KG1 (cell line): ENCODE measurements around the gene APBB1.

Source experiments
- DNase-seq: peaks from one replicate; lab custom pipeline; 2025; lab: John Stamatoyannopoulos, UW

Gene APBB1

DNA sequence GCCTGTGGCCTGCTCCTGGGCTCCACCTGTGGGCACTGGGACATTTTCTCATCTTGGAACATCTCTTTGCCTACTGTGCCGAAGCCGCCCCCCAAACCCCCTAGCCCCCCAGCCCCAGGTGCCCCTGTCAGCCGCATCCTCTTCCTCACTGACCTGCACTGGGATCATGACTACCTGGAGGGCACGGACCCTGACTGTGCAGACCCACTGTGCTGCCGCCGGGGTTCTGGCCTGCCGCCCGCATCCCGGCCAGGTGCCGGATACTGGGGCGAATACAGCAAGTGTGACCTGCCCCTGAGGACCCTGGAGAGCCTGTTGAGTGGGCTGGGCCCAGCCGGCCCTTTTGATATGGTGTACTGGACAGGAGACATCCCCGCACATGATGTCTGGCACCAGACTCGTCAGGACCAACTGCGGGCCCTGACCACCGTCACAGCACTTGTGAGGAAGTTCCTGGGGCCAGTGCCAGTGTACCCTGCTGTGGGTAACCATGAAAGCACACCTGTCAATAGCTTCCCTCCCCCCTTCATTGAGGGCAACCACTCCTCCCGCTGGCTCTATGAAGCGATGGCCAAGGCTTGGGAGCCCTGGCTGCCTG, 27.3 kb downstream of the APBB1 start:
- DNase-seq = no peak

DNA sequence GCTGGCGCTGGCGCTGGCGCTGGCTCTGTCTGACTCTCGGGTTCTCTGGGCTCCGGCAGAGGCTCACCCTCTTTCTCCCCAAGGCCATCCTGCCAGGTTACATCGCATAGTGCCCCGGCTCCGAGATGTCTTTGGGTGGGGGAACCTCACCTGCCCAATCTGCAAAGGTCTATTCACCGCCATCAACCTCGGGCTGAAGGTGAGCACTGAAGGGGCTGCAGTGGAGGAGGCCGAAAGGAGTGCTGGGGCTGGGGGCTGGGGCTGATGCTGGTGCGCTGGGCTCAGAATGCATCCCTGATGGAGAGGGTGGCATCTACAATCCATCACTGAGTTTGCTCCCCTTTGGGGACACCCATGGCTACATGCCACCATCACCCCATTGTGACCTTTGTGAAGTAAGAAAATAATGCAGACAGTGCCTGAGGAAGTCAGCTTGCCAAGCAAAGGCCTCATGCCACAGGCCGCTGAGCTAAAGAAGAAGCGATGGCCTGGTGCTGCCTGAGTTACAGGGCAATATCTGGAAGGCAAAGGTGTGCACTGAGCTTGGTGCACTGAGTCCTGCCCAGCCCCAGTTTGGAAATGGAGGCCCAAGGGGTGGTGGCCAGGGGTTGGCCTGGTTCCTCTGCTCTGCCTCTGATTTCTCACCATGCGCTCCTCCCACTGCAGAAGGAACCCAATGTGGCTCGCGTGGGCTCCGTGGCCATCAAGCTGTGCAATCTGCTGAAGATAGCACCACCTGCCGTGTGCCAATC, 28.0 kb downstream of the APBB1 start:
- DNase-seq = no peak

DNA sequence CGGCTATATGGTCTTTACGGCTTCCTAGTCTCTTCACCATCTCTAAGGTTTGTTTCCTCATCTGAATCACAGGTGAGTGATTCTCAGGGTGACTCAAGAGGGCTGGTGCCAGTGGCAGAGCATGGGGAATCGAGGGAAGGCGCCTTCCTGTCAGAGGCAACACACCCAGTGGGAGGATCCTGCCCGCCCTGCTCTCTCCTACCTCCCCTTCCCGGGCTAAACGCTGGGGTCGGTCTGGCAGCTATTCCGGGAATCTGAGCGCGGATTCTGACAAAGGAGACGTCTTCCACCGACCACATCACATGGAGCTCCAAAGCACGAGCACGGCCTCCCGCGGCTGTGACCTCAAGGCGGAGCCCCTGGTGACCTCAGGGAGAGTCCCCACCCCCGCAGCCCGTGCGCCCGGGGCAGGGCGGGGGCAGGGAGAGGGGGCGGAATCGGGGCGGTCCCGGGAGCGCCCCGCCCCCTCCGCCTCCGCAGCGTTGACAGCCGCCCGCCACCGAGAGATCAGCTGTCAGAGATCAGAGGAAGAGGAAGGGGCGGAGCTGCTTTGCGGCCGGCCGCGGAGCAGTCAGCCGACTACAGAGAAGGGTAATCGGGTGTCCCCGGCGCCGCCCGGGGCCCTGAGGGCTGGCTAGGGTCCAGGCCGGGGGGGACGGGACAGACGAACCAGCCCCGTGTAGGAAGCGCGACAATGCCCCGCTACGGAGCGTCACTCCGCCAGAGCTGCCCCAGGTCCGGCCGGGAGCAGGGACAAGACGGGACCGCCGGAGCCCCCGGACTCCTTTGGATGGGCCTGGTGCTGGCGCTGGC, 28.8 kb downstream of the APBB1 start, which contains the start of gene SMPD1:
SMPD1 (plus strand) TSS at position 570 of the 813 bp plus-strand sequence; CDS start at position 695, 125 bp downstream.
- DNase-seq = peak; percentile 84

GRCh38 chr11:6388748-6389147, 30.1 kb downstream of the APBB1 start:
- DNase-seq = no peak

- no peak for DNase-seq
These were observed 30.9 kb downstream of the APBB1 start for GRCh38 chr11:6387811-6388599.

GRCh38 chr11:6385046-6385777, 33.7 kb downstream of the APBB1 start:
- DNase-seq = no peak

DNA sequence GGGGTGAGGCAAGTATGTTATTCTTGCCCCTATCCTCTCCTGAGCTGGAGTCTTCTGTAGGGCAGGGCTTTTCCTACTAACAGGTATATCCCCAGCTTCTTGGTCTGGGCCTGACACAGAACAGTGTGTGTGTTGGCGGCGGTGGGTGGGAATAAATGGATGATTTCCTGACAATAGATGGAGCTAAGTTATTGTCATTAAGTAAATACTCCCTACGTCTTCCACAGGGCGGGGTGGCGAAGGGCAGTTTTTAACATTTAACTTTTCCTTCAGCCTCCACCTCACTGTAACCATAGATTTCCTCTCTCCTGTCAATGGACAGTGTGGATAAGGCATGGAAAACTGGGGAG, 40.3 kb downstream of the APBB1 start:
- DNase-seq = no peak

DNA sequence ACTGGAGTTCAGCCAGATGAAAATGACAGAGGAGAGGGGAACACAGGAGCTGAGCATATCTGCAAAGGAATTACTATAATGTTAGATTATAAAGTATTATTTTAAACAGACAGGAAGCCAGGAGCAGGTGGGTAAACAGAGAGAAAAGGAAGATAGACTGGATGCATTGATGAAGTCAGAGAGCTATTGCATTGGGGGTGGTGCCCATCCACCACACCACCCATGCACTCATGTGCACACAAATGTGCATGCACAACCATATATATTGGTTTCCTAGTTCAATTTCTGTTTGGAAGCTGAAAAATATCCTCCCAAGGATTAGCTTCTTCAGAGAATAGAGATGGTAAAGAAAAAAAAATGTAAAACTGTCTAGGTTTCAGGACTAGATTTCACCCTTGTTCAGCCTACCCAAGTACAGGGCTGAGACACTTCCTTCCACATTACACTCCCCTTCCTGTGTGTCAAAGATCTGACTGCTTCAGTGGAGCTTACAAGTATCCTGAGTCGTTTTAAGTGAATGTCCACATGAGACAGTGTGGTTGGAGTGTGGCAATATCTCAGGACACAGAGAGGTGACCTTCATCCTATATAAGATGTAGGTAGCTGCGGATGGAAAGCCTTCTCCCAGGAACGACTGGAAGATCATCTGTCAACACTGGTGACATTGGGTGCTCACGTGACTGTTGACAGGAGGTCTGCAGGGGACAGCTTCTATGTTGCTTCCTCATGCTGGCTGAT, 40.8 kb downstream of the APBB1 start:
- DNase-seq = peak; percentile 57

DNA sequence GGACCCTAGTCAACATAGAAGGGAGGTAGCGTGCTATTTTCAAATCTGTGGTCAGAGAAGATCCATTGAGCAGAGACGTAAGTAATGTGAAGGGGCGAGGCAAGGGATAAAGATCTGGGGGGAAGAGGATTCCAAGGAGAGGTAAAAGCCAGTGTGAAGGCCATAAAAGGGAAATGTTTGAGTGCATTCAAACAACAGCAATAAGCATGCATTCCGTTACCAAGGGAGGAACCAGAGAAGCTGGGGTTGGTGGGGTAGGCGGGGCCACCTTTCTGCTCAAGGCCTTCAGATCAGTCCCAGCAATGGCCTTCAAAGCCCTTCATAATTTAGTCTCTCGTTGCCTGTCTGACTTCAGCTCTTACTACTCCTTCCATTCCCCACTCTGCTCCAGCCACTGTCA, 47.1 kb downstream of the APBB1 start:
- no peak for DNase-seq

DNA sequence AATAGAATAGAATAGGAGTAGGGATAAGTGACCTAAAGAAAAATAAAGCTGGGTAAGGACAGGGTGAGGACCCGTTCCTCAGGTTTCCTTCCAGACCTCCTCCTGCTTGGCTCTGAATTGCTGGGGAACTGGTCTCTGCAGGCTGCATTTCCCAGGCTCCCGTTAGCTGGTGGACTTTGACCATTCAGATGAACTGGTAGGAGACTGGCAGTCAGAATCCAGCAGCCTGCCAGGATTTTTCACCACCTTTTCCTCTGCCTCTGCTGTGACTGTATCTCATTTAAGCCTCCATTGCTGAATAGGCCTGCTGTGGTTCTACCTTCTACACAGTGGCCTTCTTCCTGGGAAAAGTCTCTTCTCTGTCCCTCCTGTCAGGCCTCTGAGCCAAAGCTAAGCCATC, 53.2 kb downstream of the APBB1 start:
- no peak for DNase-seq

- DNase-seq = peak; percentile 26
These were observed 55.8 kb downstream of the APBB1 start for GRCh38 chr11:6362873-6363678.

DNA sequence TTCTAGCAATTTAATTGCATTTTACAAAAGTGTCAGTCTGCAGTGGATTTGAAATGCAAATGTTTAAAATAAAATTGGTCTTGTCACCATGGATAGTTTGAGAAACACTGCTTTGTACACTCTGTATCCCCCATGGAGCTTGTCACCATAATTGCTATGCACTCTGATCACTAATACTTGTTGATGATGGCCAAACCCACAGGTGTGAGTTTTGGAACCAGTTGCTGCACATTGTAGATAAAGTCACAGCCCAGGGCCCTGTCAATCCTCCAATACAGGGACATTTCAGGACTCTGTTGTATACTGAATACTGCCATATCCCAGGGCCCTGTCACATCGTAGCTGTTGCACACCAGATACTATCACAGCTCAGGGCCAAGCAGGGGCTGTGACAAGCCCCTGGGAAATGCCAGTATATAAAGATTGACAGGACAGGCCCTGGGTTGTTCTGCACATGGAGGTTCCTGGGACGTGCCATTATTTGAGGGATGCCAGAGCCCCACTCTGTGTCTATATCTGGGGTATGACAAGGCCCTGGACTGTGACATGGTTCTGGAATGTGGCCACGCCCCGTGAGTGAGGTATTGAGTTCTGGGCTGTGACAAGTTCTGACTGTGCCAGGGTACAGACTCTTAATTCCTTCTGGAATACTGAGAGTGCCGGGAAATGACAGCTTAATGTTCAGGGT, 56.6 kb downstream of the APBB1 start:
- DNase-seq = no peak

- no peak for DNase-seq
These were observed 58.7 kb downstream of the APBB1 start for GRCh38 chr11:6360183-6360582.

GRCh38 chr11:6357222-6357621, 61.7 kb downstream of the APBB1 start:
- no peak for DNase-seq

GRCh38 chr11:6356503-6357055, 62.3 kb downstream of the APBB1 start:
- DNase-seq = no peak

GRCh38 chr11:6354651-6355485, 64.0 kb downstream of the APBB1 start:
- DNase-seq = no peak

DNA sequence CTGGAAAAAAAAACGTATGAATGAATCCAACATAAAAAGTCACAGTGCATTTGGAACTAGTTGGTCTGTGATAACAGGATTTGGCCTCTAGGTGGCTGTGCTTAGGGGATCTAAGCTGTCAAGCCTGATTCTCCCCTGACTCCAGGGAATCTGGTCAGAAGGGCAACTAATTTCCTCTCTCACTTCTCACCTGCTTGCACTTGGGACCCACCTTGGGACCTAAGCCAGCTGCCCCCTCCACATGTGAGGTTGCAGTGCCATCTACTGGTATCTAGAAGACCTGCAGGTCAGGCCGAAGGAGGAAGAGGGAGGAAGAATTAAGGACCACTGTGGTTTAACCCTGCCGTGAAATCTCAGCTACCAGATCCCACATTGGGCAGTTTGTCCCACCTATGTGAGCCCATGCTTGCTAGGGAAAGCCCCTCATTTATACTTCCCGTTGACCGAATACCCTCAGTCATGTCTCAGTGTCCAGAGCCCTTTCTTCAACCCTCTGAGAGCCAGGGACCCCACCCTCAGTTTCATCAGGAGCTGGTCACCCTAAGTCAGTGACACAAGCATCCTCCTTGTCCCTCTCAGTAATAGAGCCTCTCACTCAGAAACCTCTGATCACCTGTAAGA, 65.4 kb downstream of the APBB1 start:
- peak; percentile 26 for DNase-seq
